ENCODE measurements around the gene GPHB5.
"Not testable (repeated sequence)": the region's sequence is repeated elsewhere in the genome, so short reads cannot be mapped to it uniquely, and the experiment has no call there.

GPHB5 gene

DNA sequence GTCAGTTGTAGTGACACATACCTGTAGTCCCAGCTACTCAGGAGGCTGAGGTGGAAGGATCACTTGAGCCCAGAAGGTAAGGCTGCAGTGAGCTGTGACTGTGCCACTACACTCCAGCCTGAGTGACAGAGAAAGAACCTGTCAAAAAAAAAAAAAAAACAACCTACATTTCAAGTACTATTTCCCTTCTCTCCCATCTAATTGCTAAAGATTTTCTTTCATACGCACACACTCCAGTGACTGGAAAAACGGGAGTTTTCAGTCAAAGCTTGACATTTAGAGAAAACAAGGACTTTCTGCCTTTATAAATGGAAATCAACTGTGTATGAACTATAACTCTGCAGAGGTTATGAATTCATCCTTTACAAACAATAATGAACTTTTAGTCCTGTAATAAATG is 25.9 kb downstream of the GPHB5 start:
- DNase-seq, result no peak

DNA sequence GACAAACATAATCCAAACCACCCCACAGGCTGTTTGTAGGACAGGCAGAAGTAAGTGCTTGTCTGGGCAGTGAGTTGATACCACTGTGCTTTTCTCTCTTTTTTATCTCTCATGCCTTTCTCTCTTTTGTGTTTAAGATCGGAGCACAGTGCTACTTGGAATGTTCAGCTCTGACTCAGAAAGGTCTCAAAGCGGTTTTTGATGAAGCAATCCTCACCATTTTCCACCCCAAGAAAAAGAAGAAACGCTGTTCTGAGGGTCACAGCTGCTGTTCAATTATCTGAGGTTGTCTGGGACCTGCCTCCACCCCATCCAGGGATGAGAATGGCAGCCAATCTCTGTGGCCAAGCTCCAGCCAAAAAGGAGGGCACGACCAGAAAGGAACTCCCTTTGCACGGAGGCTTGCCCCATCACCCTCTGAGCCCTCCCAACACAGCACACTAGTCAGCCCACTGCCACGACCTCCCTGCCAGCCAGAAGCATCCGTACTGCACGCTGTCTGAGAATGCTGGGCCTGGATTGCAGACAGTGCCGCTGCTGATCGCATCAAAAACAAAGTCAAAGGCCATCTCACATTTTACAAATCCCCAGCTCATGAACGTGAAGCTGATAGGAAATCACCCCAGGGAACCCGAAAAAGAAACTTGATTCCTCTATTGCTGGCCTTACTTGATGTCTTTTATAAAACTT is 27.8 kb downstream of the GPHB5 start:
- DNase-seq, result no peak

DNA sequence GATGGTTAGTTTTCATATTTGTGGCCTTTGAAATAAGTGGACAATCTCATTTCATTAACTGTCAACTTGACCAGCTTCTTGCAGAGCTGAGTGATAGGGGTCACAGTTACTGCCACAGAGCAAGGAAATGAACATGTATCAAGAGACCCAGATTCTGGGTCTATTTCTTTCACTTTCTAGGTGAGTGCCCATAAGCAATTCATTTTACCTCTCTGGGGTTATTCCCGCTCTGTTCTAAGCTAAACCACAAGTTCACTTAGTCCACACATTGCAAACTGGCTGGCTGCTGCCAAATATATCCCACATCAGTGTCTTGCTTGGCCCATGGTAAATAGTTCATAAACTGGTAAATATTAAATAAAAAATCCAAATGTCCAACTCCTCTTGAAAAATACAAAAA is 29.9 kb downstream of the GPHB5 start:
- DNase-seq, result no peak

- peak; percentile 50 for DNase-seq
Observed at GRCh38 chr14:63287666-63288483, 30.9 kb downstream of the GPHB5 start.

DNA sequence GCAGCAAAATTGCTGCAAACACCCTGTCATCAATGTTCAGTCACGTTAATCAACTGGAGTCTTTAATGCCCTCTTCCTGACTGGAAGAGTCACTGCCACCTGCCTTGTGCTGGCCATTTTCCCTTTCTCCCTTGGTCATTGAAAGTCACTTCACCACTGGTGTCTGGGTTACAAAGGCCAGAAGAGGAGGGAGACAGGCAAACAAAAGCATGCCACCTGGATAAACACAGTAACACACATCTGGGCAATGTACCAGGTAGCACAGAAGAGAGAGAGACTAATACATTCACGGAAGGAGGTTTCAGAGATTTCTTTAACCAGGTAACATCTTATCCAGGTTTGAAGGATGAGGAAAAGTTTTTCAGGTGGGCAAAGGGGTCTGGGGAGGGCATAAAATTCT is 32.7 kb downstream of the GPHB5 start:
- DNase-seq, result peak; percentile 97

- no peak for DNase-seq
Observed at GRCh38 chr14:63283884-63284248, 34.9 kb downstream of the GPHB5 start.

DNA sequence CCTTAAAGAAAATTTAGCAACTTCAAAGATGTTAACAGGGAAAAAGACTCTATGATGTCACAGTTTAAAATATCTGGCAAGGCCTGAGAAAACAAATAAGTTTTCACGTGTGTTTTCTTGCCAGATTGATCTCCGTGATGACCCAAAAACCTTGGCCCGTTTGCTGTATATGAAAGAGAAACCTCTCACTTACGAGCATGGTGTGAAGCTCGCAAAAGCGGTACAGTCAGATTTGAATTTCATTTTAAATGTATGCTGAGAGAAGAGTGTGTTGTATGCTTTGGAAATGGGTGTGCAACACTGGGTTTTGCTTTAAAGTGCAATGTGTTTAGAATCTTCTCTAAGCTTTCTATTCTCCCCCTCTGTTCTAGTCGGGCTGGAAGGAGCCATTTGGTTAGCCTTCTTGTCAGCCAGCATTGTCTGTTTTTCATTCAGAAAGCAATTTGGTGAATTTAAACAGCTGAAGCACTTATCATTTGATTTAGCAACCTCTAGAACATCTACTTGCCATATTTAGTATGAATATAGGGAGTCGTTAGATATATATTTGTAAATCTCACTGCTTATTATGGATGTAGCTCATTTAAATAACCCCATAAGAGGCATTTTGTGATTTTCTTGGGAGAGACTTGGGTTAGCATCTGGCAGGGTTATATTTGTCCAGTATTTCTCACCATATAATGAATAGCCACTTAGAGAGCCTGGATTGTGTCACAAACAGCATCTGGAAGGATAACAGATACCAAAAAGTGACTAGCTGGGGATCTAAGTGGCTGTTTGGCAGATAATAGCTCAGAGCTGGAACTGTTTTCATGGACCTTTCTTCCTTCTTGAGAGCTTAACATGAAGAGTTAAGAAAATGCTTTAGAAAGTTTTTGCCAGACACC is 35.5 kb downstream of the GPHB5 start:
- peak; percentile 34 for DNase-seq

DNA sequence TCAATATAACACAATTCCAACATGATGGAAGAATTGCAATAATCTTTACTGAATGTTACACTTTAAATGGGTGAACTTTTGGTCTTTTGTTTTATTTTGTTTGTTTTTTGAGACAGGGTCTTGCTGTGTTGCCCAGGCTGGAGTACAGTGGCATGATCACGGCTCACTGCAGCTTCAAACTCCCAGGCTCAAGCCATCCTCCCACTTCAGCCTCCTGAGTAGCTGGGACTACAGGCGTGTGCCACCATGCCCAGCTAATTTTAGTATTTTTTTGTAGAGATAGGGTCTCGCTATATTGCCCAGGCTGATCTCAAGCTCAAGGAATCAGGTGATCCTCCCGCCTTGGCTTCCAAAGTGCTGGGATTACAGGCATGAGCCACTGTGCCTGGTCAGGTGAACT is 38.8 kb downstream of the GPHB5 start:
- not testable (repeated sequence) for DNase-seq

- peak; percentile 91 for DNase-seq
Observed at GRCh38 chr14:63277591-63278183, 41.0 kb downstream of the GPHB5 start.

DNA sequence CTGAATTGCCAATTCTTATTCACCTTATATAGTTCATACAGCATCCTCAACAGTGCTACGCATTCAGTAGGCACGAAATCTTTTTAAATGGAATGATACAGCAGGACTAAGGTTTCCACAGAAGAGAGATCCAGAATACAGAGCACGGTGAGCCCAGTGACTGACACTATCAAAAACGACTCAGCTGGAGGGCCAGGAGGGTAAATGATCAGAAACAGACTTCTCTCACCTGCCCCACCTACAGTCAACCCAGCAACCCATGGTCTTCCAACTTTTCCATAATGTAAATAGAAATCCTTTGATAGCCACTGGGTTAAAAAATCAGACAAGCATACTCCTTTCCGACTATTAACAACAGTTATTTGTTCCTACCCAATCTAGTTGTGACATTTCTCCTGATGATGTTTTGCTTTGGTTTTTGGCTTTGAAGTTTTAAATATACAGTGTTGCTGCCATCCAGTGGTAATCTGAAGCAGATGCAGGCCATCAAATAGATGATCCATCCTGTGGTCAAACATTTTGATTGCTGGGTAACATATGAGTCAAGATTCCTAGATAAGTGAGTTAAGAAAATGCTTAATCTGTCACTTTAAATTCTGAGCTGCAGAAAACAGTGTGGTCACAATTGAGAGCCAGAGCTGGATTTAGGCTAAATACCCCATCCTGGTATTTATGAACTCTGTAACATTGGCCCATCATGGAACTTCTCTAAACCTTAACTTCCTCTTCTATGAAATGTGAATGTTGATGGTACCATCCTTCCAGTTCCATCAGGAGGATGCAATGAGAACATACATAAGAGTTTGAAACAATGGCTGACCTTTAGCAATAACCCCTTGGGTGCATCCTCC is 42.0 kb downstream of the GPHB5 start:
- DNase-seq, result peak; percentile 90

DNA sequence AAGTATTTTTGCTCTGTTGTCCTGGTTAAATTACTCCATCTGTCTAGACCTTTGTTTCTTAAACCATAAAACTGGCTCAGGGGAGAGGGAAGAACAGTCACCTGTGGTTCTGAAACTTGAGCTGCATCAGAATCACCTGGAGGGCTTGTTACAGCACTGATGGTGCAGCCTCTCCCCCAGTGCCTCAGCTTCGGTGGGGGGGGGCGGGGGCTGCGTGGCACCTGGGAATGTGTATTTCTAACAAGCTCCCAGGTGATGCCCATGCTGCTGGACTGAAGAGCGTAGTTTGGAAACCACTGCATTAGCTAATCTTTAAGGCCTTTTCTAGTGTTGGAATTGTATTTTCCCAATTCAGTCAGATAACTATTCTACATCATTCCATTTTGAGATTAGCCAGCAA is 42.7 kb downstream of the GPHB5 start:
- DNase-seq, result peak; percentile 99

DNA sequence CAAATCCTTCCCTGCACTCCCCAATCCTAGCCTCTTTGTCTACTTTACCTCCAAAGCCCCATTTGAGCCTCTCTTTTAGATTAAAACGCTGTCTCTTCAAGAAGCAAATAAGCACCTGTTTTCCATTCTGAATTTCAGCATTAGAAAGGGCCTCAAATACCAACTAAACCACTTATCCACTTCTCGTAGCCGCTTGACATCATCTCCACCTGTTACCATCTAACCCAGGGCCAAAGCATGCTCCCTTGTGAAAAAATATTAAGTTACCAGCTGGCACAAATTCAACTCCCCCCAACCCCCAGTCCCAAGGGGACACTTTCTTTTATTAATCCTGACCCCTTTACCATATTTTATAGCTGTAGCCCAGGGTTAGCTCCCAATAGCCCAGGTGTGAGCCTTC is 43.1 kb downstream of the GPHB5 start:
- DNase-seq, result no peak

DNA sequence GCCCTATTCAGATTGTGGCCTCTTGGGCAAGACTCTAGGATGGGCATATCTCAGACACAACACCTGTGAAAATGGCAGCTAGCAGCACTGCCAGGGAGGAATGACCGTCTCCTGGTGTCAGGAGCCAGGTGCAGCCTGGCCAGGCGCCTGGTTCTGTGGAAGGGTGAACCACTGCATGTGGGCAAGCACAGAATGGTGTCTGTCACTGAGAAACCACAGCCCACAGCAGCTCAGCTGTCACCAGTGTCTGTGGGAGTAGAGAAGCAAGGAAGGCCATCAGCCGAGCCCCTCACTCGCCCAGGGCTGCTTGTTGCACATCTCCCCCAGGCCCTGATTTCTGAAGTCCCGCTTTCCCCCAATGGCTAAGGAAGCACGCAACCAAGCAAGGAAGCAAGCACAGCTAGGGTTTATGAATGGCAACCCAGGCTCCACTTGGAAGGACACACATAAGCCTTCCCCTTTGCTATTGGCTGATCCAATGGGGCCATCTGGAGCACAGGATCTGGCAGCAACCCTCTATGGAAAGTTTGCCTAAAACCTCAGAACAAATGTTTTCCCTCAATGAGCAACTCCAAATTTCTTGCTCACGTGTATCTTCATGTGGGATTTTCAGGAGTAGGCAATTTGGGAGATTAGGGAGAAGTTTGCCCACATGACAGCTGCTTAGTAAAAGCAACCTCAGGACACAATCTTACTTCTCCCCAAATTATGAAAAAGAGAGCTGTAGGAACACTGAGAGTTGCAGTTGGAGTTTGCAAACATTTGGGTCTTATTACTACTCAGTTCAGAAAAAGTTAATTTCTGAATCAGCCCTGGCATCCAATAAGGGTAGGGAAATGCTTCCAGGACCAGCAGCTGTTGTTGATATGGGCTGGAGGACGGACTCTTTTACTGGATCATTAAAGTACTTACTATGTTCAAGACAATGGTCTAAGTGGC is 44.7 kb downstream of the GPHB5 start:
- peak; percentile 19 for DNase-seq

GRCh38 chr14:63273129-63273528 is 45.6 kb downstream of the GPHB5 start:
- no peak for DNase-seq

DNA sequence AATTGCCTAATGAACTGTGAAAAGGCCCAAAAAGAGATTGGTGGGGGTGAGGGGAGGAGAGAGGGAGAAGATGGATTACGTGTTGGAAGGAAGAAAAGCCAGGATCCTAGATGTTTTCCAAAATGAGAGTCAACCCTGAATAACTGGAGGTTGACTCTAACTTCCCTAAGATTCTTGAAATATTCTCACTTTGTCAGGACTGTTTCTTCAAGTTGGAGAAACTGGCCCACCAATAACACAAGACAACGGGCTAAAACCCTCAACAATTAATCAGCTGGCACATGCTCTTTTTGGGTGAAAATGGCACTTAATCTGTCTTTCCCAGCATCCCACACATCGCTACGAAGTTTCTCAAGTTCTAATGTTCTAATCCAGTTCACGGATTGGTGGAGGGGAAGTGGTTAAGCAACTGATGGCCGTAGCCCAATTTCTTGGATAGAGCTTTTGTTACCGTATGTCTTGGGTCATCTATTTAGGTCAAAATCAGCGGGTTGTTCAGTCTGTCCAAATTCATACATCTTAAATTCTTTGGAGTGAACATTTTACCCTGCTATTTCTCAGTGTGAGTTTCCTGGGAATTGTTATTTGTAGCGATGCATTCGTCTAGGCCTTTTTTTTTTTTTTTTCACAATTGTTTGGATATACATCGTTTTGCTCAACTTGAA is 49.0 kb downstream of the GPHB5 start:
- DNase-seq, result no peak

GRCh38 chr14:63268771-63269170 is 50.0 kb downstream of the GPHB5 start:
- DNase-seq, result no peak

DNA sequence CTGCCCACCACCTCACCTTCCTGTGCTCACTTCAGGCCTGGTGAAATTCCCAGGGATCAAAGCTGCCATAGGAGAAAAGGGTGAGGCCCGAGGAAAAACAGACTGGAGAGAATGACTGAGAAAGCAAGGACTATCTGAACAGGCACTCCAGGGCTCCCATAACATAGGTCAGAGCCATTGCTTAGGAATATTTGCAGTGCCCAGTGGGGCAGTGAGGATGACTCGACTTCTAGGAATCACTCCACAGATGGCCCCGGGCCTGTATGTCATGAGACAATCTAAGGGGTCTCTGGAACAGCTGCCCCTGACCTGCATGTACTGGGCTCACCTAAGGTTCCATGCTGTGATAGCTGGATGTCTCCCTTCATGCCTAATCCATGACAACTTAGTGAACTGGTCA is 51.6 kb downstream of the GPHB5 start:
- no peak for DNase-seq

DNA sequence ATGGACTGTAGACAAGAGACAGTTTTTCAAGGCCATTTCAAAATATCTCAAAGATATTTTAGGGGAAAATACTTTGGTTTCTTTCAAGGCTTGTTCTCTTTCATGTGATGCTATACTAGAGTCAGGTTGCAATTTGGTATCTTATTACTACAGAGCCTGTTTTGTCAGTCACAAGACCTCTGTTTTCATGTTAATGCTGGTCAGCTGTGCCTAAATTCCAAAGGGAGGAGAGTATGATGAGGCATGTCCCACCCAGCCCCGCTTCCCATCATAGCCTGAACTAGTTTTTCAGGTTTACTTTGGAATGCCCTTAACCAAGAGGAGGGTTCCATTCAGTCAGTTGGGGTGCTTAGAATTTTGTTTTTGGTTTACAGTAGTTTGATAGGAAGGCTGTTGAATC is 52.6 kb downstream of the GPHB5 start:
- no peak for DNase-seq

Data from NCI-H69 (cell line).